ENCODE results near the gene CPT1B. TPM values are rescaled to one million over a fixed set of nuclear protein-coding genes. Genes with fewer than 3 reads are reported as not detected.

The CPT1B gene
- total RNA-seq, 2 donors from 2014 or later: 22.6 to 26.6 TPM

- ATAC-seq: no peak
- DNase-seq: no peak
- intact Hi-C loops (cut with DNase I, micrococcal nuclease): no loop called here
Observed at GRCh38 chr22:50576806-50577696, 1.2 kb downstream of the CPT1B start.

DNA sequence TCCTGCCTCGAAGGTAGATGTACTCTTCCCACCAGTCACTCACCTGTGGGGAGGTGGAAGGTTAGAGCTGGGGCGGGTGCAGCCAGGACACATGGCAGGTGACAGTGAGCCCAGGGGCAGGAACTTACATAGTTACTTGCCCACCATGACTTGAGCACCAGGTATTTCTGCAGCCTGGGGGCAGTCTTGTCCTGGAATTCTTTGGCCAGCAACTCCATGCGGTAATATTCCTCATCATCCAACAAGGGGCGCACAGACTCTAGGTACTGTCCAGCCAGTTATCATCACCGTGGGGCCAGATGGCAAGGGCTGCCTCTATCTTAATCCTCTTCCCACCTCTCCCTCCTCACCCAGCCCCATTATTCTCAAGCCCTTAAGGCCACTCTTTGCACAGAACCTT, 2.2 kb downstream of the CPT1B start:
- intact Hi-C loops (cut with DNase I, micrococcal nuclease): no loop called here
- DNase-seq: no peak
- peak; percentile 48 for ATAC-seq

DNA sequence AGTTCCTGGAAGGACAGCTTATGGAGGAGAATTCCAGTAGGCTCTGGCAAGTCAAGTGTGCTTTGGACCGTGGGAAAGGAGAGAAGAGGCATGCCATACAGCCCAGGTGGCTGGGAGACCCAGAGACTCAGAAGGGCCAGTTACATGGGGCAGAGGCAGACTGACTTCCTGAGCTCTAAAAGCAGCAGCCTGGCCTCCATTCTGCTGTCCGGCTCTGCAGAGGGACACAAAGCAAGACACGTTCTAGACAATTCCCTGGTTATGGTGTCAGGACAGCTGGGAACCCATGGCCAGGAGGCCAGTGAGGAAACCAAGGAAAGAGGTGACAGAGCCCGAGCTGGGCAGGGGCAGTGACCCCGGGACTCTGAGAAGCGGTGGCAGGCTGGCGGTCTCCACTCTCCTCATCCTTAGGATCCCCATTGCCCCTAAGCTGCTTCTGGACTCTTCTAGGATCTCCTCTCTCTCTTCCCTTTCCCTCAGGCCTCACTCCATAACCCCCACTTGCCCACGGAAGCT, 2.7 kb downstream of the CPT1B start:
- no peak for DNase-seq
- ATAC-seq: no peak
- intact Hi-C loops (cut with DNase I, micrococcal nuclease): no loop called here

DNA sequence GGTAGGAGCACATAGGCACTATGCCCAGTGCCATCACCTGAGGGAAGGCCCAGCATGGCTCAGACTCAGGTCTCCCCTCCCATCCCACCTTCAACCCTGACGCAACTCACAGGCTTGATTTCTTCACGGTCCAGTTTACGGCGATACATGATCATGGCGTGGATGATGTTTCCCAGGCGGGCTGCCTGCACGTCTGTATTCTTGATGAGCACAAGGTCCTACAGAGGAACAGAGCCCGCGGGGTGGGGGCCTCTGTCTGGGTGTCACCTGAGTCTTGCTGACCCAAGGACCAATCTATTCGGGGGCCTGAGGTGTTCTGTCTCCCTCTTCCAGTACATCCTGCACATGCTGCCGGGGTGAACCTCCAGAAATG, 3.9 kb downstream of the CPT1B start:
- intact Hi-C loops (cut with DNase I, micrococcal nuclease): no loop called here
- no peak for DNase-seq
- no peak for ATAC-seq

GRCh38 chr22:50573491-50574382, 4.5 kb downstream of the CPT1B start:
- DNase-seq: no peak
- ATAC-seq: no peak

DNA sequence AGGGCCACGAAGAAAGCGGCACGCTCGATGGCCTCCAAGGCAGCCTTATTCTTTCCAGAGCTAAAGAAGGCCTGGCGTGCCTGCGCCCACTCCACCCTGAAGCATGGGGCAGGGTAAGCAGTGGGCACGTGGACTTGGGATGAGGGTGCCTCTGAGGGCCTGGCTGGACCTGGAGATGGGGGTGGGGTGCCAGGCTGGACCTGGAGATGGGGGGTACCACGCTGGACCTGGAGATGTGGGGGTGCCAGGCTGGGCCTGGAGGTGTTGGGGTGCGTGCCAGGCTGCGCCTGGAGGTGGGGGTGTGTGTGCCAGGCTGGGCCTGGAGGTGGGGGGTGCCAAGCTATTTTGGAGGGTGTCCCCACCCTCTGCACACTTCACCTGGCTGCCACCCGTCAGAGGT, 5.3 kb downstream of the CPT1B start:
- ATAC-seq: no peak
- intact Hi-C loops (cut with DNase I, micrococcal nuclease): no loop called here
- DNase-seq: no peak

More at GRCh38 chr22:50573491-50574382, 4.5 kb downstream of the CPT1B start:
- intact Hi-C loops (cut with DNase I, micrococcal nuclease): no loop called here

GRCh38 chr22:50571264-50572175, 6.7 kb downstream of the CPT1B start:
- intact Hi-C loops (cut with DNase I, micrococcal nuclease): no loop called here
- peak; percentile 34 for ATAC-seq
- no peak for DNase-seq

DNA sequence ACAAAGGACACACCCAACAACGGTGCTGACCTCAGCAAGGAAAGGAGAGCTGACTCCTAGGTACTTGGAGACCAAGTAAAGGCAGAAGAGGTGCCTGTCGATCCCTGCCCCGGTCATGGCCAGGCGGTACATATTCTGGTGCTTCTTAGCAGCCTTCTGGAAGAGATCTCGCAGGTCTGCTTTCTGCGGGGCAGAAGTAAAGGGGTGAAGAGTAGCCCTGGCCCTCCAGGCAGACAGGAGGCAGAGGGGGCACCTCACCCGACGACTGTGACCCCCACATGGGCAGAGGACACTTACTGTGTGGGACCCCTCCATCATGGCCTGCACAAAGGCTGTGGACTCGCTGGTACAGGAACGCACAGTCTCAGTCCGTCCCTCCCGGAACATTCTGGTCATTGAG, 7.4 kb downstream of the CPT1B start:
- DNase-seq: no peak
- intact Hi-C loops (cut with DNase I, micrococcal nuclease): no loop called here
- no peak for ATAC-seq

- ATAC-seq (no peak), DNase-seq (no peak)
- intact Hi-C loops (cut with DNase I, micrococcal nuclease): no loop called here
Observed at GRCh38 chr22:50569896-50570535, 8.2 kb downstream of the CPT1B start.

- DNase-seq (peak in 1 of 2 donors; percentile 57), ATAC-seq (peak; percentile 44)
- intact Hi-C loops (cut with DNase I, micrococcal nuclease): no loop called here
Observed at GRCh38 chr22:50569041-50569459, 9.2 kb downstream of the CPT1B start.

GRCh38 chr22:50568626-50569025, 9.6 kb downstream of the CPT1B start:
- DNase-seq: no peak
- ATAC-seq: peak; percentile 55
- intact Hi-C loops (cut with DNase I, micrococcal nuclease): no loop called here

DNA sequence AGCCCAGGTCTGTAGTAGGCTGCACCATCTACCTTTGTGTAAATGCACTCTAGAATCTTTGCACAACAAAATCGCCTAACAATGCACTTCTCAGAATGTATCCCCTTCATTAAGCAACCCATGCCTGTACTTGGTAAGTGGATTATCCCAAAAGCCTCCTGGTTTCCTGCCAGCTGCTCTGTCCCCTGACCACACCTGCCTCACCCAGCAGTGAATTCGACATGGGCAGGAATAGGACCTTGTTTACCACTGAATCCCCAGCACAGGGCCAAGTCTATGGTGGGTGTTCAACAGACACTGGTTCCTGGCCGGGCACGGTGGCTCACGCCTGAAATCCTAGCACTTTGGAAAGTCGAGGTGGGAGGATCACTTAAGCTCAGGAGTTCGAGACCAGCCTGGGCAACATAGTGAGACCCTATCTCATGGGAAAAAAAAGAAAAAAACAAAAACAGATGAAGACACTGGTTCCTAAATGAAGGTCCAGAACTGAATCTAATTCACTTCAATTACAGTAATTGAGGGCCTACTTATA, 10.4 kb downstream of the CPT1B start:
- intact Hi-C loops (cut with DNase I, micrococcal nuclease): no loop called here
- ATAC-seq: no peak
- DNase-seq: no peak

DNA sequence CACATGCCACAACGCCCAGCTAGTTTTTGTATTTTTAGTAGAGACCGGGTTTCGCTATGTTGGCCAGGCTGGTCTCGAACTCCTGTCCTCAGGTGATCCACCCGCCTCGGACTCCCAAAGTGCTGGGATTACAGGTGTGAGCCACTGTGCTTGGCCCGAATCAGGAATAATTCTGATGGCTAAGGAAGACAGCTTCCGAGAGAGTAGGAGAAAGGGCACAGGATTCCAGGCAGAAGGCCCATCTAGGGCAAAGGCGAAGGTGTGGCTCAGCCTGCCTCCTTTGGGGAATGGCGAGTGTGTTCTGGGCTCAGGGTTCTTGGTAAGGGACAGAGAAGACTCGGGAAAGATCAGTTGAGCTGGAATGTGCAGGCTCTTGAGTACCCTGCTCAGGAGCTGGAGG, 13.9 kb downstream of the CPT1B start:
- ATAC-seq (peak; percentile 64), DNase-seq (peak in 1 of 2 donors; percentile 67)
- intact Hi-C loops (cut with DNase I, micrococcal nuclease): no loop called here

- peak; percentile 38 for ATAC-seq
- no peak for DNase-seq
- intact Hi-C loops (cut with DNase I, micrococcal nuclease): no loop called here
Observed at GRCh38 chr22:50563413-50564160, 14.6 kb downstream of the CPT1B start.

DNA sequence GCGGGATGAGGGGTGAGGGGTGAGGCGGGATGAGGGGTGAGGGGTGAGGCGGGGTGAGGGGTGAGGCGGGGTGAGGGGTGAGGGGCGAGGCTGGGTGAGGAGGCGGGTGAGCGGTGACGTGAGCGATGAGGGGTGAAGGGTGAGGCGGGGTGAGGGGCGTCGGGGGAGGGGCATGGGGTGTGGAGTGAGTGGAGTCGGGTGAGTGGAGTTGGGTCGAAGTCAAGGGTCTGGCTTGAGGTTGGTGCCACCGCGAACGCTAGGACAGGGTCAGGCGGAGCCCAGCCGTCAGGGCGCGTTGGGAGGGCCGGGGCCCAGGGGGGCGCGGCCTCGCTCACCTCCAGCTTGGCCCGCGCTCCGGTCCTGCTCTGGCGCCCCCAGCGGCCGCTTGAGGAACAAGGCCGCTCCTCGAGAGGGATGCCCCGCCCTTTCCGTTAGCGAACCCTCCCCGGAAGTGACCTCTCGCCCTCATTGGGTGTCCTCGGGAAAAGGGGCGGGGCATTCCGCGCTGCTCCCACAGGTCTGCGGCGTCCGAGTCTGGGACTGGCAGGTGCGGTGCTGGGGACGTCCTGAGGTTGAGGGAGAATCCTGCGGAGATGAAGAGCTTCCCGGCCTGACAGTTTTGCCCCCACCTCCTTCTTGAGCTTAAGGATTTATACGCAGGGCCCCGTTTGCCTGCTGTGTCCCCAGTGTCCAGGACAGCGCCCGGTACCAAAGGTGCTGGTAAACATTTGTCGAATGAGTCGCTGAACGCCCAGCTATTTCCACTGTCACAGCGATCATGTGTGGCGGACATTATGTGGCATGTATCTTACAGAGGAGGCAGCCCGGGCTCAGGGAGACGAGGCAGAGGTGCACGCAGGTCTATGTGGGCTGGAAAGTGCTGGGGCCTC, 15.5 kb downstream of the CPT1B start, which contains the start of gene SYCE3:
Gene SYCE3 (minus strand): TSS at position 397 of the 890 bp plus-strand sequence. CDS start 6,514 bp downstream, outside the sequence.
- intact Hi-C loops (cut with DNase I, micrococcal nuclease): no loop called here

More for the DNA sequence above, 15.5 kb downstream of the CPT1B start, which contains the start of gene SYCE3:
- peak; percentile 90 for ATAC-seq
- peak; percentile 98 to 100 for DNase-seq
